NOMO-1 treated with dmso at 0.1 percent for 144 hours (cell line): ENCODE measurements around the gene MAFF.
"Not testable (repeated sequence)": the region's sequence is repeated elsewhere in the genome, so short reads cannot be mapped to it uniquely, and the experiment has no call there.

Experiments
- DNase-seq: peaks from one replicate; lab custom pipeline; 2025; ENCODE audit not compliant: unreplicated experiment; lab: John Stamatoyannopoulos, UW

MAFF gene

DNA sequence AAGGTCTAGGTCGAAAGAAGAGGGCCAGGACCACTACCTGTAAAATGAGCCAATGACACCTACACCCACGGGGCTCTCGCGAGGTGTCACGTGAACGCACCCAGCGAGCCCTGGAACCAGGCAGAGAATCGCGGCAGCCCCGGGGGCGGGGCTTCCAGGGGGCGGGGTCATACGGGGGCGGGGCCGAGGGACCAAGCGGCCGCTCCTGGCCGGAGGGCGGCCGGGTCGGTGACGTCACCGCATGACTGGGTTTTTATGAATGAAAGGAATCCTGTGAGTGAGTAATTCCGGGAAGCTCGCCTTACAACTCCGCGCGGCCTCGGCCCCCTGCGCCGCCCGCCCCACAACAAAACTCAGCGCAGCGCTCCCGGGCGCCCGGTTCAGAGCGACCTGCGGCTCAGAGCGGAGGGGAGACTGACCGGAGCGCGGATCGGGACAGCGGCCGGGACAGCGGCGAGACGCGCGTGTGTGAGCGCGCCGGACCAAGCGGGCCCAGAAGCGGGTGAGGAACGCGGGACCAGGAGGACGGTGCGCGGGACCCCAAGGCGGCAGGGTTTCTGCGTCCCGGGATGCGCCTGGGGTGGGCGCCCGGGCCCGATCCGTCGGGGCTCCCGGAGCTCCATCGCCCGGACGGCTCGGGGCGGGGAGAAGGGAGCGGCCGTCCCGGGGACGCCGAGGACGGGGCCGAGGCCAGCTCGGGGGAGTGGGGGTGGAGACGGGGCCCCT lies at the start of gene MAFF:
Gene MAFF (plus strand): TSS at position 284 of the 726 bp plus-strand sequence. CDS start 11,860 bp downstream, outside the sequence.
- peak; percentile 74 for DNase-seq

DNA sequence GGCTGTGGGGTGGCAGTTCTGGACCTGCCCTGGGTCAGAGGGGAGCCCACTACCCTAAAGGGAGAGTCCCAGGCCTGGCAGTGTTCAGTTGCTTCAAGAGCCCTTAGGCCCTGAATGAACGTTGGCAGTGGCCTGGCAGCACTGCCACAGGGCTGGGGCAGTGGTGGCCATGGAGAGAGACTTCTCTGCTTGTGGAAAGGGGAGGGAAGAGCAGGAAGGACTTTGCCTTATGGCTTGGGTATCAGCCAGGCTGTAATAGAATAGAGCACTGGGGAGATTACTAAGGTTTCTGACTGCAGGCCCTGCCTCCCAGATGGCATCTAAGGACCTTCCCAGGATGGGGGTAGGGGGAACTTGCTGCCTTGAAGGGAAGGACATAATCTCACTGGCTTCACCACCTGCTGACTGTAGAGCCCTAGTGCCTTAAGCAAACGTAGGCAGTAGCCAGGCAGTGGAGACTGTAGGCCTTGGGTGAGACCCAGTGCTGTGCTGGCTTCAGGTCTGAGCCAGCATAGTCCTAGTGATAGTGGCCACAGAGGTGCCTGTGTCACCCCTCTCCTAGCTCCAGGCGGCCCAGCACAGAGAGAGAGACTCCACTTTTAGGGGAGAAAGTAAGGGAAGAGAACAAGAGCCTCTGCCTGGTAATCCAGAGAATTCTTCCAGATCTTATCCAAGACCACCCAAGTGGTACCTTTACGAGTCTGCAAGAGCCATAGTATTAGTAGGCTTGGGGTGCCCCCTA lies 47.8 kb upstream of the MAFF start:
- no peak for DNase-seq

DNA sequence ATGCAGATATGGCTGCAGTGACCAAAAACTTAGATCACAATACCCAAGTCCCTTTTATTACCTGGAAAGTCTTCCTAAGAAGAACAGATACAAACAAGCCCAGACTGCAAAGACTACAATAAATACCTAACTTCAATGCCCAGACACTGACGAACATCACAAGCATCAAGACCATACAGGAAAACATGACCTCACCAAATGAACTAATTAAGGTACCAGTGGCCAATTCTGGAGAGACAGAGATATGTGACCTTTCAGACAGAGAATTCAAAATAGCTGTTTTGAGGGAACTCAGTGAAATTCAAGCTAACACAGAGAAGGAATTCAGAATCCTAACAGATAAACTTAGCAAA lies 47.3 kb upstream of the MAFF start:
- not testable (repeated sequence) for DNase-seq

DNA sequence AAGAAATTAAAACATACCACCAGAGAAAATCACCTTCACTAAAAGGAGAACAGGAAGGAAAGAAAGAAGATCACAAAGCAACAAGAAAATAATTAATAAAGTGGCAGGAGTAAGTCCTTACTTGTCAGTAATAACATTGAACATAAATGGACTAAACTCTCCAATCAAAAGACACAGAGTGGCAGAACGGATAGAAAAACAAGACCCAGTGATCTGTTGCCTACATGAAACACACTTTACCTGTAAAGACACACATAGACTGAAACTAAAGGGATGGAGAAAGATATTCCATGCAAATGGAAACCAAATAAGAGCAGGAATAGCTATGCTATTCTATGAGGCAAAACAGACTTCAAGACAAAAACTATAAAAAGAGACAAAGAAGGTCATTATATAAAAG lies 46.1 kb upstream of the MAFF start:
- no peak for DNase-seq

DNA sequence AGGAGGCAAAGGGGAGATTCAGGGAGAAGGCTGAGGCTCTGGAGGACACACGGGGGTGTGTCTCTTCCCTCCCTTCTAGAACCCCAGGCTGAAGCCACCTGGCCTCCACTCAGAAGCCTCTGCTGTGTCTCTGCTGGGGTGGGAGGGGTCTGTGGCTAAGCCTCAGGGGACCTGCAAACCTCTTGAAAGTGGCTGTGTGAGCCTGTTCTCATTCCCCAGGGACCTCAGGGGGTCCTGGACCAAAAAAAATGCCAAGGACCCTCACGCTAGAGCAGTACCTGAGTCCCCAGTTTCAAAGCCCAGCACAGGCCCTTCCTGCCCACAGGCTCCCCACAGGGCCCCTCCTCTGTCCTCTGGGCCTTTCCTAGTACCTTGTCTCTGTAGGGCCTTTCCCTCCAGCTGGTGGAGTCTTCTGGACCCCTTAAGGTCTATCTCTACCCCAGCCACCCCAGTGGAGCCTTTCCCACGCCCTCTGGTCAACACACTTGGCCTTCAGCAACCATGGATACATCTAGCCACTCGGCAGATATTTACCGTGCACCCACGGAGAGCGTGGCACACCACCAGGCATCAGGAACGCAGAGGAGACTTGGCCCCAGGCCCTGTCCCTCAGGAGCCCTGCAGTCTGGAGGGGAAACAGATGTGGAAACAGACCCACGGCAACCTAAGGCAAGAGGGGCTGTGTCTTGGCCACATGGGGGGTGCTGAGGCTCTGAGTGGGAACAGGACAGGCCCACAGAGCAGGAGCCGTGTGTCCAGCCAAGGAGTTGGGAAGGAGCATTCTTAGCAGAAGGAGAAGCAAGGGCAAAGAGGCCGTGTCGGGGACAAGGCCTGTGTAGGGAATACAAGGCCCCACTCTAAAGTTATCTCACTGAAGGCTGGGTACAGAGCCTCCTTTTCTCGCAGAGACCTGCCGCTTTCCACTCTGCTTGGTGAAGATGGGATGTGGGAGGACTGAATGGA lies 38.6 kb upstream of the MAFF start:
- no peak for DNase-seq

DNA sequence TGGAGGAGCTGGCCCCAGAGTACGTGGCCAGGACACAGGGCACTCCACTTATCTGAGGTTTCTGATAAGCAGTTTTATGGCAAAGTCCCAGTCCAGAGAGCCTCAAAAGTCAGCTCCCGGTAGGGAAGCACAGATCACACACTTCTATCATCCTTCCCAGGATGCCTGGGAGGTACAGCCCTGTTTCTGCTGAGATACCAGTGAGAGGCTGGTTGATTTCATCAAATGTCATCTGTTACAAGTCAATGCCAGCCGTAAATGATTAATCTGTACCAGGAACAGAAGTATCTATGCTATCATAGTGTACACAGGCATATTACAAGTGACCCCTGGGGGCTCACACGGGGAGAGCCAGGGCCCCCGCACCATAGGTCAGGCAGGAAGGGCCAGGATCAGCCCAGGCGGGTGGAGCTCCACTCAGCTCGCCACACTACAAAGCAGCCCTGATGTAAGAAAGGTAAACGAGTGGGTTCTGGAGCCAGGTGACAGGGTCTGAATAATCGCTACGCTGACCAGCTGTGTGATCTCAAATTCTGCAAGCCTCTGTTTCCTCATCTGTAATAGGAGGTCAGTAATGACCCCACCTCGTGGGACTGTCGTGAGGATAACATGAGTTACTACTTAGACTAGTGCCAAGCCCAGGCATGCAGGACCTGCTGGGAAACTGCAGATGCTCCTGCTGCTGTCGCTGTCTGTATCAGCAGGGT lies 37.8 kb upstream of the MAFF start:
- DNase-seq, result no peak

DNA sequence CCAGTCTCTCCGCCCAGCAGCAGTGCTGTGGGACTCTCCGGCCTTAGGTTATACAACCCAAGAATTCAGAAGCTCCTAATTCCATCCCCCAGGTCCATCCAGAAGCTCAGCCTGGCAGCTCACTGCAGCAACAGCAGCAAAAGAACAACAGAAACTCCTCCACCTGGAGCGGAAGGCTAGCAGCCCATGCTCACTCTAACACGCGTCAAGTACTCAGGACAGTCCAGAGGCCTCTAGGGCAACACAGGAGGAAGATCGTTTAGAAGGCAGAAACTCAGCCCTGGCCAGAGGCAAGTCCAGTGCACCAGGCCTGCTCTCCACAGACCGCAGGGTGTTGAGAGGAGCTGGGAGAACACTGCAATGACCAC lies 37.3 kb upstream of the MAFF start:
- DNase-seq, result no peak

DNA sequence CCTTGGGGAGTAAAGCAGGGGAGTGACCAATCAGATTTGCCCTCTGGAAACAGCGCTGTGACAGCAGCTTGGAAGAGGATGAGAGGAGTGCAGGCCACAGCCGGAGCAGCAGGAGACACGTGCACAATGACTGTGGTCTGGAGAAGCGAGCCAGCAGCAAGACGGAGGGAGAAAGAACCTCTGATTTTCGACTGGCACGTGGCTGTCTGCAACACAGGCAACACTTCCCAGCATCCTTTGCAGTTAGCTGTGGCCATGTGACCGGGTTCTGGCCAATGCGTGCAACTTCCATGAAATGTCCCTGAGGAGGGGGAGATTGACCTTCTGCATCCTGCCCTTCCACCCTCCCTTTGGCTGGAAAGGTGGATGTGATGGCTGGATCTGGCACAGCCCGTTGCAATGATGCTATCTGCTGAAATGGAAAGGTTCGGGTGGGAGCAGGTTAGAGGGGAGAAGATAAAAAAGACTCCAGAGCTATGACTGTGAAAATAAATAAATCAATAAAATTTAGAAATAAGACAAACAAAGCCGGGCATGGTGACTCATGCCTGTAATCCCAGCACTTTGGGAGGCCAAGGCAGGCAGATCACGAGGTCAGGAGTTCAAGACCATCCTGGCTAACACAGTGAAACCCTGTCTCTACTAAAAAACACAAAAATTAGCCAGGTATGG lies 35.7 kb upstream of the MAFF start:
- DNase-seq, result no peak

DNA sequence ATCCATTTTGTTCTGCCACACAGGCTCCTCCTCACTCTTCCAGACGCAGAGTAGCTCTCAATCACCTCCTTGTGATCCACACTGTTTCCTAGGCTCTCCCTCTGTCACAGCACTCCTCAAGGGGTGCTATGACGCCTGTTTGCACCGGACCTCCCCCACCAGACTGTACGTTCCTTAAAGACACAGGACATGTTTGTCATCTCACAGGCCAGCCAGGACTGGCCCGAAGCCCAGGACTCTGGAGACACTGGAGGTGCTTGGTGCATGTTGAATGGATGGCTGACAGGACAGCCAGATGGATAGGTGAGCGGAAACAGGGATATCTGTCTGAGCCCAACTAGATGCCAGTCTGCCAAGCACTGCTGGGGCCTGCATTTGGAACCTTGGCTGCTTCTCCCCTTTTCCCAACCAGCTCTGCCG lies 33.8 kb upstream of the MAFF start:
- DNase-seq, result no peak

DNA sequence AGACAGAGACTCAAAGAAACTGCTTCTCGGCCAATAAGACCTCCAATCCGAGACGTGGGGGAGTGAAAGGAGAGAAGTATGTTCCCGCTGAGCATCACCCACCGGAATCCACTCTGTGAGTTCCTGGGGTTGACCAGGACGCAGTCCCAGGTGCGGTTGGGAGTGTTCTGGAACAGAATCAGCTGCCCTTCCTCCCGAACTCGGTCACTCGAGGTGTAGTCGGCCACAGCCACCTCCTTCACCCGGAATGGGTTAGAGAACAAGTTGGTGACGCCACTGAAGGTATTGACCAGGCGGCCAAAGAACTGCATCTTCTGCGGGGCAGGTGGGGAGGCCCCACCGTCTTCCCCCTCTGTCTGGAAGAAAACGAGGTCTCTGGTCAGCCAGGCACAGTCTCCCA lies 32.7 kb upstream of the MAFF start:
- no peak for DNase-seq

DNA sequence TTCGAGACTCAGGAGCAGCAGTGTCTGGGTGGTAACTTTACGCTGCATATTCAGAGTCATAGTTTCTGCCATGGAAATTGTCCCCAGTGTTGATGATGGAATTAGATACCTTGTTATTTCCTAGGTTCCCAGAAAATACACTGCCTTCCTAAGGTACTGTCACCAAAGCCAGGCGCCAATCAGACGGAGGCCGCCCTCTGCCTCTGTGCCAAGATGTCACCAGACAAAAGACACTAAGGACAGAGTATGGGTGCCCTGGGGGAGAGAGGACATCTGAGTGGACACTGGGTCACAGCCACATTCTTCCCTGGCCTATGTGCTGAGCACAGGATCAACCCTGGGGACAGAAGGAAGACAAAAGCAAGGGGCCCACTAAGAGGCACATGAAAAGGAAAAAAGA lies 31.3 kb upstream of the MAFF start:
- DNase-seq, result no peak

DNA sequence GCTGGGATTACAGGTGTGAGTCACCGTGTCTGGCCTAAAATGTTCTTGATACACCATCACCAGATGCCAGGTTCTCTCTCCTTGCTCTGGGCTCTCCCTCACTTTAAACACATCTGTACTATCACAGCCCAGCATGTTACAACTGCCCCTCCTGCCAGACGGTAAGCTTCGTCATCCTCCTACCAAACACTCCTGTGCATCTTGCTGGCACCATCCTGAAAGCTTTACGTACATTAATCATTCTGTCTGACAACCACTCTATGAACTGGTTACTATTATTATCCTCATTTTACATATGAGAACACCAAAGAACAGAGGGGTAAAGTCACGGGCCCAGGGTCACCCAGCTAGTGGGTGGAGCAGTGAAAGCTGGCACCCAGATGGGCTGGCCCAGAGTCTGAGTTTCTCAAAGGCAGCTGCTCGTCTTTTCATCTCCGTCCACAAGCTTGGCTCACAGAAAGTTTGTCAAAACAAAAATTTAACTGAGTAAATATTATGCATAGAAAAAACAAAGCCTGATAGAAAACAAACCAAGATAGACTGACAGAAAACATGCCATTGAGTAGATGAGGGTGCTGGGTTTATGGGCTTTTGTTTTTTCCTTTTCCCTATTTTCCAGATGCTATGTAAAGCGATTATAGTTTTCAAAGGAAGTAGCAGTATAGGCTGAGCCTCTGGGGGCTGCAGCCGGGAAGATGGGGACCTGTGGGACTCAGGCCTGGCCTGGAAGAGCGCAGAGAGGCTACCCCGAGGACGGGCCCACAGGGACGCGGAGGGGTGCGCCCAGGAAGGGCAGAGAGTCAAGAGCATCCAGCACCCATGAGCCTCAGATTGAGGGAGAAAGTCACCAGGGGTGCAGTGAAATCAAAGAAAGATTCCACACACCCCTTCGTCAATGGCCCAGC lies 29.6 kb upstream of the MAFF start:
- DNase-seq, result no peak

DNA sequence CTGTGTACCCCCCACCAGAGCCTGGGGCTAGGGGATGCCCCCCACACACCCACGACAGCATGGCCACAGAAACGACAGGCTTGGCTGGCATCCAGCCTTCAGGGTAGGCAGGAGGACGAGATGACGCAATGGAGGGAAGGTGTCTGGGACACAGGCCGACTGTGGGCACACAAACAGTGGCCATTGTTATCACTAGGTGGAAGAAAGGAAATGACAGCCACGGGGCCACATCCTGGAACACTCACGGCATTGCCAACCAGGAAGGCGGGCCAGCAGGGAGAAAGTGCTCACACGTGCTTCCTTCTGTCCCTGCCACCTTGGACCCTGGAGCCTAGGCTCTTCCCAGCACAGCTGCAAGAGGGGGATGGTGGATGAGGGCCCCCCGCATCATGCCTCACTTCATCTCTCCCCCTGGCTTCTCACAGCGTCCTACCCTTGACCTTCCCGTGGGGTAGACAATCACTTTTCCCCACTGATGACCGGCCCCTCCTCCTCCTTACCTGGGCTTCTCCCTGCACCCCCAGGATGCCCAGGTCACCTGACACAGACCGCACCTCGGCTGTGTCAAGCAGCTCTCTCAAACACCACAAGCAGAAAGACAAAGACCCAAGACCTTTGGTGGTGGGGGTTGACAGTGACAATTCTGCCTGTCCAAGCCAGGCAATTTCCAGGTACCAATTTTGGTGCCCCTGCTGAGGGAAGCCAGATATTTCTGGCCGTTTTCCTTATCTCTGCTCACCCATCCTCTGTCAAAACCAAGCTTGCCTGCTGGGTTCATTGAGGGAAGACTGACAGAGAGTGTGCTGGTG lies 28.8 kb upstream of the MAFF start:
- DNase-seq, result no peak

DNA sequence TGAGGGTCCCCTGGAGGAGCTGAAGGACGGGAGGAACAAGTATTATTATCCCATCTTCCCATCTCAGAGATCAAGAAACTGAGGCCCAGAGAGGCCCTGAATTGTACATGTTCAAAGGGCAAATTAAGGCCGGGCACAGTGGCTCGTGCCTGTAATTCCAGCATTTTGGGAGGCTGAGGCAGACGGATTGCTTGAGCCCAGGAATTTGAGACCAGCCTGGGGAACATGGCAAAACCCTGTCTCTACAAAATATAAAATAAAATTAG lies 28.2 kb upstream of the MAFF start:
- DNase-seq, result no peak

DNA sequence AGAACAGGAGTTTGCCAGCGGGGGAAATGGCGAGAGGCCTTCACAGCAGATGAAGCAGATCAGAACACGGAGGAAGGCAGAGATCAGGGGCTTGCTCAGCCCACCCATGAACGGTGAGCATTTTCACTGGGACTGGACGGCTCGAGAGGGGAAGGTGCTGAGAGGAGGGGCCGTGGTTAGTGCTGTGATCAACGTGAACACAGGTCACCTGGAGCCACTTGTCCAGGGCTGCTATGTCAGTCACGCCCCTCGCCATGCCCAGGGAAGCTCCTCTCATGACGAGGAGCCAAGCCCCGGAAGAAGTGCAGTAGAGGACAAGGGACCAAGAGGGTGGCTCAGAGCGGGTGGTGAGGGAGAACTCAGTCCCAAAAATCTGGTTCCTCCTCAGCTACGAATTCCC lies 27.2 kb upstream of the MAFF start:
- no peak for DNase-seq

DNA sequence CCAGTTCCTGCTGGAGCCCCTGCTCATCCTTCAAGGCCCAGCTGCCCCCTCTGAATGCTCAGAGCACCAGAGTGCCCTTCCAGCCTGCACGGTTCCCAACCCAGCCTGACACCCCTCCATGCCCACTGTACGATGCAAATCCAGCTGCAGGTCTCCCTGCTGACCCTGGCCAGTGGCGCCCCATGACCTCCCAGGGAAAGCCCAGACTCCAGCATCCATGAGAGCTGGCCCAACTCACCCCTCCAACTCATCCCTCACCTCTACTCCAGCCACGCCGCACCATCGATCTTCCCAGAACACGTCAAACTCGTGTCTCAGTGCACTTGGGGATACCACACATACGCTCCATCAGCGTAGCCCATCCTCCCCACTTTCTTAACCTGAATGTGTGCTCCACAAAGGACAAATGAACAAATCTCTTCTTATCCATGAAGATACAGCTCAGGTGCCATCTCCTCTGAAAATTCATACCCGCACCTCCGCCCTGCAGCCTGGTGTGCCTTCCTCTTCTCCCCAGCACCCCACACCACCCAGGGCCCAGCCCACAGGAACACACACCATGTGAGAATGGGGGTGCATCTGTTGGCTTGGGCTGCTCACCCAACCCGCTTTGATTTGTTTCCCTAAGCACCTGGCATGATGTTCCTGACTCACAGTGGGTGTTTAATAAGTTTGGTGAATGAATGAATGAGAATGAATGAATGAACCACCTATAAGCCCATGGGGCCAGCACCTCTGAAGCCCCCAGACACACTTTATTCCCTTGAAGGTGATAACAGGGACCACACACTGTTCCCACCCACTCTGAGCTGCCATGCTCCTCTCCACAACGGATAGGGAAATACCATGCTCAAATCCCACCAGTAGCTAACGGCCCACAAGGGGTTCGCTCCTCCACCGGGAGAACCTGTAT lies 26.3 kb upstream of the MAFF start:
- DNase-seq, result no peak

DNA sequence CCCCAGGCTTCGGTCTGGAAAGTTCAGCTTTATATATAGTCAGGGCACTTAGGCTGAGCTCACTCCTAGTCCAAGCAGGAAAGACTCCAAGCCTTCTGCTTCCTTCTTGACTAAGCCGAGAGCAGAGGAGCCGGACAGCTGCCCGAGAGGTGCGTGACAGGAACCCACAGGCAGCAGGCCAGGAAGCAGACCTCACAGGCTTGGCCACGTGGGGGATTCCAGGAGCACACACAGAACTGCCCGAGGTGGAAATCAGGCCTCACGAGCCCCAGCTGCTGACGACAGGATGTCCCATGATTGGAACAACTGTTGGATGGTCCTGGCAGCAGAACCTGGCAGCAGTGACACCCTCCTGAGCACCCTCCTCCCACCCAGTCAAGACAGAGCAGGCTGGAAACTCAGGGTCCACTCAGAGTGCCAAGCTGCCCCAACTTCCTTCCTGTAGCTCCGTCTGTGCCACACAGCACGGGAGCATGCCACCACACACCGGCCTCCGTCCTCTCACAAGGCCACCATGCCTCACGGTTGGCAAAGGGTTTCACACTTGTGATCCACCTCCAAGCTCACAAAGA lies 25.5 kb upstream of the MAFF start:
- no peak for DNase-seq

DNA sequence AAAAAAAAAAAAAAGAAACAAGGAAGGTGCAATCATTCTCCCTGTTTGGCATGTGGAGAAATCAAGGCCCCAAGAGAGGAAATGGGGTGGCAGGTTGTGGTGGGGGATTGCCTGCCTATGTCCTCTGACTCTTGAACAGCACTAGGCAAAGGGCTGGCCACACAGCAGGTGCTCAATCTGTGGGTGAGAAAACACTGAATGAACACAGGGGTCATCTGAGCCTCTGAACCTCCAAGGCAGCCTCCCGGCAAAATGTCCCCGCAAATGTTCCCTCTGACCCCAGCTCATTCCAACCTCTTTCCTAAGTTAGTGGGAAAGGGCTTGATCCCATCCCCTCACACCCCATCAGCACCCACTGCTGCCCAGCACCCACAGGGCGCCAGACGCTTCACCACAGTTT lies 24.8 kb upstream of the MAFF start:
- DNase-seq, result no peak
